CD14-positive monocyte (primary cell): ENCODE data around the gene MORN1. TPM values are rescaled to one million over a fixed set of nuclear protein-coding genes. Genes with fewer than 3 reads are reported as not detected.

Experiments
- DNase-seq, 3 donors: peaks; one replicate each; pipeline ENCODE4 v3.0.0-alpha.2; 2011 to 2022
- H2AFZ ChIP-seq: 2 replicates; pipeline ENCODE4 v1.6.0; 2012; ENCODE audit warnings: mild to moderate bottlenecking, low read depth, low read length, inconsistent platforms; ENCODE audit not compliant: insufficient read depth, poor library complexity, severe bottlenecking
- H3K27ac ChIP-seq, 2 donors: 1 replicate in 1 of 2; 2 replicates in 1 of 2; pipeline ENCODE4 v1.5.1; 2012 to 2013; ENCODE audit warnings: low read length in 2 of 2, control low read depth in 1 of 2, inconsistent platforms in 1 of 2, low read depth in 1 of 2, mild to moderate bottlenecking in 1 of 2
- H3K27me3 ChIP-seq, 2 donors: one replicate each; pipeline versions ENCODE4 v1.6.0 to v1.6.1; 2011 to 2013; ENCODE audit warnings: low read length in 2 of 2; ENCODE audit not compliant: control insufficient read depth in 2 of 2, insufficient read depth in 2 of 2
- H3K36me3 ChIP-seq, 2 donors: replicated peaks in 1 of 2; 1 replicate in 1 of 2; 2 replicates in 1 of 2; pipeline versions ENCODE4 v1.5.1 to v1.6.1; 2012 to 2013; ENCODE audit warnings: low read length in 2 of 2, control low read depth in 1 of 2, inconsistent platforms in 1 of 2, mild to moderate bottlenecking in 1 of 2; ENCODE audit not compliant: insufficient read depth in 2 of 2, control insufficient read depth in 1 of 2
- H3K4me1 ChIP-seq, 2 donors: 1 replicate in 1 of 2; 2 replicates in 1 of 2; pipeline versions ENCODE4 v1.5.1 to v1.6.1; 2012 to 2013; ENCODE audit warnings: low read length in 2 of 2, control low read depth in 1 of 2, inconsistent platforms in 1 of 2, mild to moderate bottlenecking in 1 of 2, moderate library complexity in 1 of 2; ENCODE audit not compliant: insufficient read depth in 2 of 2, control insufficient read depth in 1 of 2
- H3K4me2 ChIP-seq: replicated peaks from 2 replicates; pipeline ENCODE3; 2012; ENCODE audit warnings: low read length, moderate library complexity, mild to moderate bottlenecking; ENCODE audit not compliant: poor library complexity, severe bottlenecking; ENCODE audit errors: extremely low read depth
- H3K4me3 ChIP-seq, 3 experiments: fragments of 200-600 bp in 1 of 3; sonication (generic) in 1 of 3; replicated peaks in 1 of 3; 1 replicate in 2 of 3; 2 replicates in 1 of 3; pipeline ENCODE4 v1.5.1; 2011 to 2013; ENCODE audit warnings: low read length in 3 of 3, mild to moderate bottlenecking in 3 of 3, control low read depth in 2 of 3, low read depth in 2 of 3, inconsistent platforms in 1 of 3, moderate library complexity in 1 of 3
- H3K79me2 ChIP-seq: 2 replicates; pipeline ENCODE4 v1.6.0; 2012; ENCODE audit warnings: mild to moderate bottlenecking, control low read depth, inconsistent platforms, low read length, moderate library complexity; ENCODE audit not compliant: insufficient read depth
- H3K9ac ChIP-seq: 2 replicates; pipeline ENCODE4 v1.6.0; 2017; ENCODE audit warnings: low read length, mild to moderate bottlenecking; ENCODE audit not compliant: insufficient read depth, poor library complexity, severe bottlenecking
- H3K9me3 ChIP-seq, 2 donors: replicated peaks in 1 of 2; 1 replicate in 1 of 2; 2 replicates in 1 of 2; pipeline versions ENCODE4 v1.5.1 to v1.6.1; 2012 to 2013; ENCODE audit warnings: low read length in 2 of 2, control low read depth in 1 of 2; ENCODE audit not compliant: control insufficient read depth in 1 of 2, insufficient read depth in 1 of 2
- H4K20me1 ChIP-seq: 2 replicates; pipeline ENCODE4 v1.6.0; 2012; ENCODE audit warnings: mild to moderate bottlenecking, low read length, control low read depth, moderate library complexity; ENCODE audit not compliant: insufficient read depth
- H3K27ac Mint-ChIP-seq, 7 donors: one replicate each; pipeline ENCODE4 v1.8.0; 2020; ENCODE audit warnings: mild to moderate bottlenecking in 7 of 7, mixed read lengths in 7 of 7, moderate library complexity in 6 of 7, inconsistent platforms in 2 of 7
- H3K27me3 Mint-ChIP-seq, 3 donors: one replicate each; pipeline ENCODE4 v1.8.0; 2021 to 2022; ENCODE audit warnings: low read depth in 3 of 3, mild to moderate bottlenecking in 3 of 3, mixed read lengths in 3 of 3, moderate library complexity in 3 of 3, inconsistent platforms in 1 of 3
- H3K36me3 Mint-ChIP-seq, 2 donors: one replicate each; pipeline ENCODE4 v1.8.0; 2020; ENCODE audit warnings: mixed read lengths in 2 of 2, inconsistent platforms in 1 of 2, mild to moderate bottlenecking in 1 of 2
- H3K4me1 Mint-ChIP-seq: one replicate; pipeline ENCODE4 v1.8.0; 2020; ENCODE audit warnings: mild to moderate bottlenecking, mixed read lengths
- H3K4me3 Mint-ChIP-seq, 2 donors: one replicate each; pipeline ENCODE4 v1.8.0; 2020; ENCODE audit warnings: mild to moderate bottlenecking in 2 of 2, mixed read lengths in 2 of 2, moderate library complexity in 1 of 2
- H3K9me3 Mint-ChIP-seq, 7 donors: one replicate each; pipeline ENCODE4 v1.8.0; 2020 to 2022; ENCODE audit warnings: mixed read lengths in 7 of 7, mild to moderate bottlenecking in 6 of 7, moderate library complexity in 6 of 7, inconsistent platforms in 2 of 7
- WGBS: methylation state at CpG from one replicate; pipeline ENCODE4 v1.1.5; 2013; ENCODE audit warnings: missing lambda C conversion rate; ENCODE audit not compliant: insufficient coverage; 5-methylcytosine and 5-hydroxymethylcytosine counted together
- intact Hi-C, 2 donors: fragments of 100-400 bp; cut with micrococcal nuclease; formaldehyde crosslinking; loops; one replicate each; pipeline versions ENCODE4 v1.15.0 to v1.15.1; 2023
- polyA plus RNA-seq, 3 donors: library from polyadenylated mRNA; depleted of rRNA in 1 of 3; unstranded in 2 of 3; stranded (reverse) in 1 of 3; fragments of 300-500 nt in 2 of 3; fragments of >200 nt in 1 of 3; fragmentation: Illumina TruSeq in 2 of 3; gene quantifications; 1 replicate in 2 of 3; 2 replicates in 1 of 3; pipeline ENCODE4 v1.2.3, GENCODE V29; 2012 to 2021
- TF ChIP-seq, protein P1 (sequence below): fragments of 200-600 bp; IDR thresholded peaks from one replicate; pipeline ENCODE4 v1.8.0; 2022; ENCODE audit warnings: antibody characterized with exemption, mild to moderate bottlenecking

MORN1 gene
- polyA plus RNA-seq, 3 donors: 1.5 to 3.0 (median 1.7) TPM

GRCh38 chr1:2392686-2393085, 1.3 kb upstream of the MORN1 start:
- intact Hi-C loops: loop anchor here (5.0 kb wide), 4 partner anchors 130 to 195 kb away; partner anchors contain the start of genes PANK4 (in 1 of the 2) and PRXL2B (in 1 of the 2)
- Histone ChIP-seq H3K9ac (peak overlapping the region; percentile 87), H3K27ac (peak overlapping the region in 1 of 2 donors; percentile 79), H3K9me3 (no peaks in the 10 kb centered on the region), H4K20me1 (peaks cover 51% of the 10 kb centered on the region), H3K27me3 (no peaks in the 10 kb centered on the region), H3K4me2 (peak overlapping the region; percentile 99), H3K4me1 (peaks cover 14 to 26% of the 10 kb centered on the region in 2 donors), H3K4me3 (peak overlapping the region; percentile 50 to 94 (median 78)), H3K36me3 (peaks cover 35 to 48% of the 10 kb centered on the region in 2 donors), H2AFZ (no peak overlapping the region), H3K79me2 (peaks cover 47% of the 10 kb centered on the region)
- Mint-ChIP-seq H3K4me3 (peak overlapping the region; percentile 81 to 90), H3K27ac (peak overlapping the region; percentile 57 to 89 (median 85)), H3K36me3 (peaks cover 42 to 50% of the 10 kb centered on the region in 2 donors), H3K27me3 (peaks cover 0 to 2% (median 0%) of the 10 kb centered on the region in 3 donors), H3K9me3 (no peaks in the 10 kb centered on the region), H3K4me1 (peaks cover 30% of the 10 kb centered on the region)
- TF ChIP-seq, protein P1, sequence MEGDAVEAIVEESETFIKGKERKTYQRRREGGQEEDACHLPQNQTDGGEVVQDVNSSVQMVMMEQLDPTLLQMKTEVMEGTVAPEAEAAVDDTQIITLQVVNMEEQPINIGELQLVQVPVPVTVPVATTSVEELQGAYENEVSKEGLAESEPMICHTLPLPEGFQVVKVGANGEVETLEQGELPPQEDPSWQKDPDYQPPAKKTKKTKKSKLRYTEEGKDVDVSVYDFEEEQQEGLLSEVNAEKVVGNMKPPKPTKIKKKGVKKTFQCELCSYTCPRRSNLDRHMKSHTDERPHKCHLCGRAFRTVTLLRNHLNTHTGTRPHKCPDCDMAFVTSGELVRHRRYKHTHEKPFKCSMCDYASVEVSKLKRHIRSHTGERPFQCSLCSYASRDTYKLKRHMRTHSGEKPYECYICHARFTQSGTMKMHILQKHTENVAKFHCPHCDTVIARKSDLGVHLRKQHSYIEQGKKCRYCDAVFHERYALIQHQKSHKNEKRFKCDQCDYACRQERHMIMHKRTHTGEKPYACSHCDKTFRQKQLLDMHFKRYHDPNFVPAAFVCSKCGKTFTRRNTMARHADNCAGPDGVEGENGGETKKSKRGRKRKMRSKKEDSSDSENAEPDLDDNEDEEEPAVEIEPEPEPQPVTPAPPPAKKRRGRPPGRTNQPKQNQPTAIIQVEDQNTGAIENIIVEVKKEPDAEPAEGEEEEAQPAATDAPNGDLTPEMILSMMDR: no peak
- DNase-seq: no peak
- 83% methylated on average over 16 of the region's 16 CpGs for WGBS

GRCh38 chr1:2391931-2392509, 666 bp upstream of the MORN1 start:
- H2AFZ ChIP-seq: peak overlapping the region; percentile 42
- Mint-ChIP-seq H3K27ac (peak overlapping the region; percentile 57 to 89 (median 85)), H3K4me3 (peak overlapping the region; percentile 81 to 90), H3K36me3 (peaks cover 36 to 44% of the 10 kb centered on the region in 2 donors), H3K4me1 (peaks cover 30% of the 10 kb centered on the region), H3K9me3 (no peaks in the 10 kb centered on the region), H3K27me3 (peaks cover 0 to 2% (median 0%) of the 10 kb centered on the region in 3 donors)
- peaks cover 28 to 41% of the 10 kb centered on the region in 2 donors for H3K36me3 ChIP-seq
- H3K4me1 ChIP-seq: peaks cover 14 to 26% of the 10 kb centered on the region in 2 donors
- no peak for DNase-seq
- H3K9me3 ChIP-seq: no peaks in the 10 kb centered on the region
- intact Hi-C loops: loop anchor here (1.0 to 5.0 kb wide), 5 partner anchors 20 to 195 kb away; partner anchors contain the start of genes PANK4 (in 1 of the 2), PEX10 (in 1 of the 2) and PRXL2B (in 1 of the 2)
- peak overlapping the region in 1 of 2 donors; percentile 79 for H3K27ac ChIP-seq
- peak overlapping the region; percentile 87 for H3K9ac ChIP-seq
- TF ChIP-seq, protein P1: no peak
- peaks cover 45% of the 10 kb centered on the region for H4K20me1 ChIP-seq
- peak overlapping the region; percentile 99 for H3K4me2 ChIP-seq
- WGBS: under 1% methylated on average over 39 of the region's 62 CpGs
- H3K4me3 ChIP-seq: peak overlapping the region; percentile 50 to 94 (median 78)
- H3K27me3 ChIP-seq: no peaks in the 10 kb centered on the region
- H3K79me2 ChIP-seq: peaks cover 43% of the 10 kb centered on the region
